Calu3 (cell line): ENCODE results near the gene SPART. TPM values are rescaled to one million over a fixed set of nuclear protein-coding genes. Genes with fewer than 3 reads are reported as not detected.

Experiments used
- BruUV-seq: library from RNA; stranded (reverse); fragments of 400-500 nt; replicated peaks from 2 replicates; lab custom pipeline; 2021; lab: Mats Ljungman, UMichigan
- CTCF ChIA-PET: fragments of 300-600 bp; sonication (Branson Sonifier 250); formaldehyde crosslinking; loops from one replicate; lab custom pipeline; 2022; ENCODE audit warnings: antibody characterized with exemption; lab: Charles Lee
- DNase-seq: peaks from one replicate; pipeline ENCODE4 v3.0.0; 2022
- H3K27ac Mint-ChIP-seq: one replicate; pipeline ENCODE4 v1.8.0; 2022; ENCODE audit warnings: mixed read lengths; ENCODE audit not compliant: unreplicated experiment
- H3K27me3 Mint-ChIP-seq: one replicate; pipeline ENCODE4 v1.8.0; 2022; ENCODE audit warnings: mixed read lengths; ENCODE audit not compliant: unreplicated experiment
- H3K36me3 Mint-ChIP-seq: one replicate; pipeline ENCODE4 v1.8.0; 2022; ENCODE audit warnings: mild to moderate bottlenecking, moderate library complexity, mixed read lengths; ENCODE audit not compliant: insufficient read depth, unreplicated experiment
- H3K4me1 Mint-ChIP-seq: one replicate; pipeline ENCODE4 v1.8.0; 2022; ENCODE audit warnings: mild to moderate bottlenecking, low read depth, mixed read lengths; ENCODE audit not compliant: unreplicated experiment
- H3K4me3 Mint-ChIP-seq: one replicate; pipeline ENCODE4 v1.8.0; 2022; ENCODE audit warnings: mild to moderate bottlenecking, low read depth, moderate library complexity, mixed read lengths; ENCODE audit not compliant: unreplicated experiment
- H3K9me3 Mint-ChIP-seq: one replicate; pipeline ENCODE4 v1.8.0; 2022; ENCODE audit warnings: low read depth, mixed read lengths; ENCODE audit not compliant: unreplicated experiment
- intact Hi-C: fragments of 100-400 bp; cut with micrococcal nuclease; formaldehyde crosslinking; loops from one replicate; pipeline ENCODE4 v1.10.0; 2022; ENCODE audit not compliant: unreplicated experiment
- total RNA-seq: library from RNA; stranded (reverse); gene quantifications from 2 replicates; pipeline ENCODE4 v1.2.3, GENCODE V29; 2022
- TF ChIP-seq, protein P1 (sequence below): fragments of 200-600 bp; IDR thresholded peaks from one replicate; pipeline ENCODE4 v1.8.0; 2022; ENCODE audit warnings: antibody characterized with exemption; ENCODE audit not compliant: unreplicated experiment

The SPART gene
- total RNA-seq, 1 experiment from 2014 or later, result not detected

GRCh38 chr13:36342715-36343114 lies 3.5 kb downstream of the SPART start:
- H3K9me3 Mint-ChIP-seq, result no peaks in the 10 kb centered on the region
- no peaks in the 10 kb centered on the region for H3K36me3 Mint-ChIP-seq
- BruUV-seq, result no TSS peak
- no peak overlapping the region for H3K4me3 Mint-ChIP-seq
- CTCF ChIA-PET, result no interaction called here
- intact Hi-C loops, result no loop called here
- no peak overlapping the region for H3K27ac Mint-ChIP-seq
- no peaks in the 10 kb centered on the region for H3K27me3 Mint-ChIP-seq
- H3K4me1 Mint-ChIP-seq, result no peaks in the 10 kb centered on the region
- TF ChIP-seq, protein P1, sequence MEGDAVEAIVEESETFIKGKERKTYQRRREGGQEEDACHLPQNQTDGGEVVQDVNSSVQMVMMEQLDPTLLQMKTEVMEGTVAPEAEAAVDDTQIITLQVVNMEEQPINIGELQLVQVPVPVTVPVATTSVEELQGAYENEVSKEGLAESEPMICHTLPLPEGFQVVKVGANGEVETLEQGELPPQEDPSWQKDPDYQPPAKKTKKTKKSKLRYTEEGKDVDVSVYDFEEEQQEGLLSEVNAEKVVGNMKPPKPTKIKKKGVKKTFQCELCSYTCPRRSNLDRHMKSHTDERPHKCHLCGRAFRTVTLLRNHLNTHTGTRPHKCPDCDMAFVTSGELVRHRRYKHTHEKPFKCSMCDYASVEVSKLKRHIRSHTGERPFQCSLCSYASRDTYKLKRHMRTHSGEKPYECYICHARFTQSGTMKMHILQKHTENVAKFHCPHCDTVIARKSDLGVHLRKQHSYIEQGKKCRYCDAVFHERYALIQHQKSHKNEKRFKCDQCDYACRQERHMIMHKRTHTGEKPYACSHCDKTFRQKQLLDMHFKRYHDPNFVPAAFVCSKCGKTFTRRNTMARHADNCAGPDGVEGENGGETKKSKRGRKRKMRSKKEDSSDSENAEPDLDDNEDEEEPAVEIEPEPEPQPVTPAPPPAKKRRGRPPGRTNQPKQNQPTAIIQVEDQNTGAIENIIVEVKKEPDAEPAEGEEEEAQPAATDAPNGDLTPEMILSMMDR, result no peak
- no peak for DNase-seq

GRCh38 chr13:36341718-36342117 lies 4.5 kb downstream of the SPART start:
- no peak for DNase-seq
- intact Hi-C loops, result no loop called here
- Mint-ChIP-seq H3K36me3 (no peaks in the 10 kb centered on the region), H3K4me3 (no peak overlapping the region), H3K27me3 (no peaks in the 10 kb centered on the region), H3K27ac (no peak overlapping the region), H3K4me1 (no peaks in the 10 kb centered on the region), H3K9me3 (no peaks in the 10 kb centered on the region)
- CTCF ChIA-PET, result no interaction called here
- BruUV-seq, result no TSS peak
- TF ChIP-seq, protein P1, result no peak

DNA sequence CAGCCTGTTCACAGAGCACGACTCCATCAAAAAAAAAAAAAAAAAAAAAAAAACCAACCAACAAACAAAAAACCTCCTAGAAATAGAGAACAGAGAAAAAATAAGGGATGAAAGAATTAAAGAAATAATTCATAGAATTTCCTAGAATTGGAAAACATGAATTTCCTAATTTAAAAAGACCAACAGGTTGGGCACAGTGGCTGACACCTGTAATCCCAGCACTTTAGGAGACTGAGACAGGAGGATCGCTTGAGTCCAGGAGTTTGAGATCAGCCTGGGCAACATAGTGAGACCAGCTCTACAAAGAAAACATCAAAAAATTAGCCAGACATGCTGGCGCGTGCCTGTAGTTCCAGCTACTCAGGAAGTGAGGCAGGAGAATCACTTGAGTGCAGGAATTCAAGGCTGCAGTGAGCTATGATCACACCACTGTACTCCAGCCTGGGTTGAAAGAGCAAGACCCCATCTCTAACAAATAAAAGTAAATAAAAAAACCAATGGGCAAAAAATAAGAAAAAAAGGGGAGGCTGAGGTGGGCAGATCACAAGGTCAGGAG lies 6.5 kb downstream of the SPART start:
- no peaks in the 10 kb centered on the region for H3K9me3 Mint-ChIP-seq
- H3K4me1 Mint-ChIP-seq, result no peaks in the 10 kb centered on the region
- no peaks in the 10 kb centered on the region for H3K27me3 Mint-ChIP-seq
- H3K36me3 Mint-ChIP-seq, result no peaks in the 10 kb centered on the region
- BruUV-seq, result no TSS peak
- DNase-seq, result no peak
- H3K27ac Mint-ChIP-seq, result no peak overlapping the region
- CTCF ChIA-PET, result no interaction called here
- no peak overlapping the region for H3K4me3 Mint-ChIP-seq
- intact Hi-C loops, result no loop called here
- TF ChIP-seq, protein P1, result no peak

- no peak for DNase-seq
- Mint-ChIP-seq H3K27me3 (no peaks in the 10 kb centered on the region), H3K36me3 (no peaks in the 10 kb centered on the region), H3K4me3 (no peak overlapping the region), H3K9me3 (no peaks in the 10 kb centered on the region), H3K27ac (no peak overlapping the region), H3K4me1 (no peaks in the 10 kb centered on the region)
- no TSS peak for BruUV-seq
- intact Hi-C loops, result no loop called here
- TF ChIP-seq, protein P1, result no peak
- CTCF ChIA-PET, result no interaction called here
Observed at GRCh38 chr13:36337938-36338641, 8.1 kb downstream of the SPART start.
